HuH-7 (cell line): ENCODE measurements around the gene MAP3K10.

Source experiments
- DNase-seq: peaks from one replicate; pipeline ENCODE4 v3.0.0; 2011; ENCODE audit warnings: low spot score

Gene MAP3K10

DNA sequence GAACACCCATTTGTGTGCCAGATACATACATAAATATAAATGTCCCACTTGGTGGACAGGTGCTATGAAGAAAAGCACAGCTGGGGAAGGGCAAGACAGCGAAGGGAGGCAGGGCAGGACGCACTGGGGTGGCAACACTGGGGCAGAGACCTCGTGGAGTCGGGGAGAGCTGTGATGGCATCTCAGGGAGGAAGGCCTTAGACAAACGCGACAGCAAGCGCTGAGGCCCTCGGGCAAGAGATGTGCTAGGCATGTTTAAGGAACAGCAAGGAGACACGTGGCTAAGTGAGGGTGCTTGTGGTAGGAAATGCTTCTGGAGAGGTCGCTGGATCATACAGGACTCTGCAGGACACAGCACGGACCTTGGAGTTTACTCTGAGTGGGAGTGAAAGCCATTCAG lies 58.6 kb downstream of the MAP3K10 start:
- DNase-seq: no peak

DNA sequence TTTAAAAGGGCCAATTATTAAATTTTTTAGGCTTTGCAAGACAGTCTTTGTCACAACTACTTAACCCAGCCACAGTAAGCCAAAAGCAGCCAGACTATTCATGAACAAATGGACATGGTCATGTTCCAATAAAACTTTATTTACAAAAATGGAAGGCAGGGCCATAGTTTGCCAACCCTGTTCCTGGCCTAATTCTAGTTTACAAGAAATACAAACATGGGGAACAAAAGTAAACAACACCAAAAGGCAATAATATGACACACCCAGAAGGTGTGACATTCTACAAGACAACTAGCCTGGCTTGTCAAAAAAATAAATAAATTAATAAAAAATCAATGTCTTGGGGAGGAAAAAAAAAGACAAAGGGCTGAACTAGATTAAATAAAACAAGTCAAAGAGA lies 60.0 kb downstream of the MAP3K10 start:
- DNase-seq: no peak

DNA sequence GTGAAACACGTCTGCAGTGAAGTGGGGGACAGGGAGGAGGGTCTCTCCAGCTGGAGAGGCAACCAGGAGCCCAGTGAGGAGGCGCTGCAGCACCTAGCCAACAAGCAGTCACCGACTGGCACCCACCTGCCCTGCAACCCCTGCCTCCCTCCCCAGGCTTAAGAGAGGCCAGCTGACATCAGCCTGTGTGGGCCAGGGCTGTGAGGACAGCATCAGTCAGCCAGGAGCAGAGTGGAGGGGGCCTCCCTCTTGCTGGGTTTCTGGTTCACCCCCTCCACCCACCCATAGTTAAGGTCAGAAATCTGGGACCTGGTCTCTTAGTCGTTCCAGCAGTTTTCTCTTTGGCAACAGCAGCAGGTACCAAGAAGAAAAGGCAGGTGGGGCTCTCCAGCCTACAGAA lies 60.8 kb downstream of the MAP3K10 start:
- DNase-seq: no peak

DNA sequence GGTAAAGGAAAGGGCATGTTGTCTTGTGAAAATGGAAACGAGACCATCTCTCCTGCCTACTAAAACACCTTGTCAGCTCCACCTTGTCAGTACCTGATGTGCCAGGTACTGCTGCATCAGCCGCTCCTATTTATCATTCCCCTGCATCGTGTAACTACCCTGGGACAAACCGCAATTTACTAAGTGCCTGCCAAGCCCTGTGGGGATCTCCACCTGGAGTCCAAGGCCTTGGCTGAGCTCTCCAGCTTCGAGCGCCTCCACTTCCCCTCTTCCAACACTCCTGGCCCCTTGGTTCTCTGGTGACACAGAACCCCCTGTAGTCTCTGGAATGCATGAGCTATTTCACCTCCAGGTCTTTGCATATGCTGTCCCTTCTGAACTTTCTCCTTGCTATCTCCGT lies 61.2 kb downstream of the MAP3K10 start:
- no peak for DNase-seq

DNA sequence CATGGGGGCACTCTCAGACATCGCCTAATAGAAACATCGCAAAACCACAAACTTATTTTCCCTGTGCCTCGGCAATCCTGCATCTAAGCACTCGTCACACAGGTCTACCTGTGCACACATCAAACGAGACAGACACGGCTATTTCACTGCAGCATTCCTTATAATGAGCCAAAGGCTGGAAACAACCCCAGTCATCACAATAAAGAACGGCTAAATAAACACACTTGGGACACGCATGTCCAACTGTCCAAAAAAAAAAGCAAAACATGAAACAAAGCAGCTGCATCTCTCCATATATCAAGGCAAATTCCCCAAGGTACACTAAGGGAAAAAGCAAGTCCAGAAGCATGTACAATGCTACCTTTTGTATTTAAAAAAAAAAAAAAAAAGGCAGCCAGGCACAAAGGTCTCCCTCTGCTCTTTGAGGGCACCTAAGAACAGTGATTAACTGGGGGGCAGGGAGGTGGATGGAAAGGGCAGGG lies 62.4 kb downstream of the MAP3K10 start:
- no peak for DNase-seq

DNA sequence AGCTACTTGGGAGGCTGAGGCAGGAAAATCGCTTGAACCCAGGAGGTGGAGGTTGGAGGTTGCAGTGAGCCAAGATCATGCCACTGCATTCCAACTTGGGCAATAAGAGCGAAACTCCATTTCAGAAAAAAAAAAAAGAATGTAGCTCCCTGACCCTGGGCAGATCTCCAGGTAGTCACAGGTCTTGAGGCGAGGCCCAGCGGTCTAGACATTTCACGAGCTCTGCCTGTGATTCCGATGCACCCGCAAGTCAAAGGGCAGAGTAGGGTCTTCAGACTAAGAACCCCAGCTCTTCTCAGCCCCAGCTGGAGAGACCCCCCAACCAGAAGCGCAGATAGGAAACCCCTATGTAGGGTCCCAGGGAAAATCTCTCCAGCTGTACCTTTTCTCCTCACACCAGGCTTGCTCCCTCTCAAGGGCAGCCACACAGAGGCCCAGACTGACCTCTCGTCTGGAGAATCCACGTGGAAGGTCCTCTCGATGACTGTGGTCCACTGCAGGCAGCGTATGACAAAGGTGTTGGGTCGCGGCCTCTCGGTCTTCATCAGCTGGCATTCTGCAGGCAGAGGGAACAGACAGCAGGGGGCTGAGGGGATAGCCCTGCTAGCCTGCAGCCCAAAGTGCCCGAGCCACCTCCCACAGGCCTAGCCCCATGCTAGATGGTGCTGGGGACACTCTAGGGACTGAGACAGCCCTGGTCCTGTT lies 63.6 kb downstream of the MAP3K10 start:
- no peak for DNase-seq

DNA sequence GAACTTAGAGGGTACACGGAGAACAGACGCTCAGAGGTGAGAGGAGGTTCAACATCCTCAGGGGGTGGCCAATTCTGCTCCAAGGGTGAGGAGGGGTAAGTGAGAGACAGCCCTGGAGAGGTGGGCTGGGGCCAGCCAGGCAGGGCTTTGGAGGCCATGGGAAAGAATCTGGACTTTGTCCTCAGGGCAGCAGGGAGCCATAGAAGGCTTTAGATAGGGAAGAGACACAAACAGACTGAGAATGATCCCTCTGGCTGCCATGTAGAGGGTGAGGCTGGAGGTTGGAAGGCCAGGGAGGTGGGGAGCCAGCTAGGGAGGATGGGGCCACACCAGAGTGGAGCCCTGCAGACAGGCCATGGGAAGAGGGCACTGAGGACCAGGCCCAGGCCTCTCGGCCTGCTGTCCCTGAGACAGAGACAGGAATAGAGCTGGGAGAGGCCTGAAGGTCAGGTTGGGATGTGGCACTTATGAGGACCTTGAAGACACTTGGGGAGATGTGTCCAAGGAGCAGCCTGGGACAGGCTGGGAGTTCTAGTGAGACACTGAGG lies 64.5 kb downstream of the MAP3K10 start:
- peak; percentile 61 for DNase-seq

DNA sequence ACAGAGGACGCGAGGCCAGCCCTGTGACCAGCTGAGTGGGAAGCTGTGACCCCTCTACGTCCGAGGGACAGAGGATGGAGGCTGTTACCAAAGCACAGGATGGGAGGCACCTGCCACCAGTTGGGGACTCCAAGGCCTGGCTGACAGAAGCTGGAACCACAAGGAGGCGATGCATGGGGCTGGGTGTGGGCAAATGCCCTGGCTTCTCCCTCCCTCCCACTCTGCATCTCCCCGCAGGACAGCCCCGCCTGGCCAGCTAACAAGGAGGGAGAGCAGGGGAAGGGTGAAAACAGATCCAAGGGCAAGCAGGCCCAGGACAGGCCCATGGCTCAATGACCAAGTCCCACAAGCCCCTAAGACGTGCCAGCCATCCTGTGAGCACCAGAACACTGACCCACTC lies 65.3 kb downstream of the MAP3K10 start:
- no peak for DNase-seq

DNA sequence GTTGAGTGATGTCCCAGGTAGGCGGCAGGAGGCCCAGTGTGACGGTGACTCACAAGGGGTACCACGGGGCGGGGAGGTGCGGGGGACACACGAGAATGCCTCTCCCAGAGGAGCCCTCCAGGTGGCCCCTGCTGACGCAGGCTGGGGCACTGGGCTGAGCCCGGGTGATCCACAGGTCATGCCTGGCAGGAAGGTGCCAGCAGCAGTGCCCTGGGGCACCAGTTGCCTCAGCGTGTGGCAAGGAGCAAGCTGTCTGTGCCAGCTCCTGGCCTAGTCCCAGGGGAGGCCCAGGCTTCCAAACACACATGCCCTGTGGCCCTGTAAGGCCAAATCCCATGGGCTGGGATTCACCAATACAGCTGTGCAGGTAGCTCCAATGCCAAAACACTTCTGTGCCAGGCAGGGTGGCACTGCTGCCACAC lies 65.9 kb downstream of the MAP3K10 start:
- DNase-seq: no peak

DNA sequence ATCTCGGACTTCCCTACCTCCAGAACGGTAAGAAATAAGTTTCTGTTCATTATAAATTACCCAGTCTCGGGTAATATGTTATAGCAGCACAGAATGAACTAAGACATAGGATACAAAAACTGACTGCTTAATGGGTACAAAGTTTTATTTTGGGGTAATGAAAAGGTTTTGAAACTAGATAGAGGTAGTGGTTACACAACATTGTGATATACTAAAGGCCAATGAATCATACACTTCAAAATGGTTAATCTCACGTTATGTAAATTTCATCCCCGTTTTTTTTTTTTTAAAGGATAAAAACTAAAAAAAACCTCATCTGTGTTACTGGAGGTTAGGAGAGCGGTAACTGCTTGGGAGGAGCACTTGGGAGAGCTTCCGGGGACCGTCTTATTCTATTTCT lies 70.4 kb downstream of the MAP3K10 start:
- no peak for DNase-seq

DNA sequence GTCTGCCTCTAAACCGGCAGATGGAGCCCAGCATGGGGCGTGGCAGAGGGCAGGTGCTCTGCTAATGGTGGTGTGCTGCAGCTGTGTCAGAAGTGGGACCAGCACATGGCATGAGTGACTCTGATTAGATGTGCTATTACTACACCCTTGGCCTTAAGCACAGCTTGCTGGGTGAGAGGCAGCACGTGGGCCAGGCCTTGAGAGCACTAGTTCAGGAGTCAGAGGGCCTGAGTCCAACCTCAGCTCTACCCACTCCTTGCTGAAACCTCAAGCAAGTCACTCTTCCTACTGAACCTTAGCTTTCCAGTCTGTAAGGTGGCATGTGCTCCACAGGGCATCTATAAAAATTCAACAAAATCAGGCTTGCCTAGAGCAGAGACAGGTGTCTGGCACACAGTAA lies 71.2 kb downstream of the MAP3K10 start:
- DNase-seq: no peak

DNA sequence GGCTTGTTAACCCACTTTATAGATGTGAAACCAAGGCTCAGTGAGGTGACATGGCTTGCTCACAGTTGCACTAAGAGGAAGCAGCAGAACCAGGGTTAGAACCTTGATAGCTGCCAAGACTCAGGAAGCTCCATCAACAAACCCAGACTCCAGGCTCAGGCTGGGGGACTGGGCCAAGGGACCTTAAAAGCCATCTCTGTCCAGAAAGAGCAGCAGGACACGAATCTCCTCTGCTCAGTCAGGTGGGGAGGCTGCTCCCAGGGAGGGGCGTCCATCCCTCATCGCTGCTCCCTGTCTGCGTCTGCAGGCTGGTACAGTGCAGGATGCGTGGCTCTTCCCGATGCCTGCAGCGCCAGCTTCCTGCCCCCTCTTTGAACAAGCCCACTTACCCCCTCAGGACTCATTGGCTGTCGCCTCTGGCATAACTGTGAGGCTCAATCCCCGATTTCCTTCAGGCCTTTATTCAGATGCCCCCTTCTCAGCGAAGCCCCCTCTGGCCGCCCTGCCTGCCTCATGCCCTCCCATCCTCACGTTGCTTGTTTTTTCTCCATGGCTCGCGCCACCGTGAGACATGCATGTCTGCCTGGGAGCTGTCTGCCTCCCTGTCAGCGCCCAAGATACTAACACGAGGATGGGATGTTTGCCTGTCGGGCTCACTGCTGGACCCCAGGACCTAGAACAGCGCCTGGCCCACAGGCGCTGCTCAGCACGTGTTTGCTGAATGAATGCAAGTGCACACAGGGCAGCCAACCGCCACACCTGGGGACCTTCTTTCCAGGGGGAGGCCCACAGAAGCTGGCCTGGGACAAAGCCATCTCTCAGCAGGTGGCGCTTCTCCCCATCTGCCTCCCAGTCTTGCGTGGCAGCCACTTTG lies 72.5 kb downstream of the MAP3K10 start:
- no peak for DNase-seq

DNA sequence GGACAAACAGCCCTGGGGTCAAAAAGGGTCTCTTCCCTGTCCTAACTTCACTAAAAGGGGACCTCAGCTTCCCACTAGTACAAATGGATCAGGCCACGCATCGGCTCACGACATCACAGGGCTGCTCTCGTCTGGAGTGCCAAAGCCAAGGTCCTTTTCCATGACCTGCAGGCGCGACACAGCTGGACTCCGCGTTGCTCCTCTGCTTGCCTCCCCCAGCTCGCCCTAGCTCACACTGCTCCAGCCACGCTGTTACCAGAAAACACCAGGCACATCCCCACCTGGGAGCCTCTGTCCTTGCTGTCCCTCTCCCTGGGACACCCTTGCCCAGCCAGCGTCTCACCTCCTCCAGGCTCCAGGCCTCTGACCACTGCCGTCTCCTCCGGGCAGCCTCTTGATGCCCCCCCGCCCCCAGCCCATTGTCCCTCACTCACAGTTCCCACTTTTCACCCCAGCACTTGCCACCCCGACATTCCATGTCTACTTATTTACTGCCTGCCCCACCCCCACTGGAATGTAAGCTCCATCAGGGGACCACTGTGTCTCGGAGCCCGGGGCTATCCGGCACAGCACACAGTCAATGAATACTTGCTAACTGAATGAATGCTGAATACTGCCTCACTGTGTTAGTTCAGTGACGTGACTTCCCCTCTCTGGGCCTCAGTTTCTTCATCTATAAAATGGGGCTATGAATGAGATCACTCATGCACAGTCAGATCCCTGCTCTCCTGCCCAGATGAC lies 73.3 kb downstream of the MAP3K10 start:
- DNase-seq: no peak
